ENCODE data around the gene INPP5E. TPM values are rescaled to one million over a fixed set of nuclear protein-coding genes. Genes with fewer than 3 reads are reported as not detected.

The INPP5E gene
- total RNA-seq, 1 experiment from 2014 or later: 10.7 TPM

DNA sequence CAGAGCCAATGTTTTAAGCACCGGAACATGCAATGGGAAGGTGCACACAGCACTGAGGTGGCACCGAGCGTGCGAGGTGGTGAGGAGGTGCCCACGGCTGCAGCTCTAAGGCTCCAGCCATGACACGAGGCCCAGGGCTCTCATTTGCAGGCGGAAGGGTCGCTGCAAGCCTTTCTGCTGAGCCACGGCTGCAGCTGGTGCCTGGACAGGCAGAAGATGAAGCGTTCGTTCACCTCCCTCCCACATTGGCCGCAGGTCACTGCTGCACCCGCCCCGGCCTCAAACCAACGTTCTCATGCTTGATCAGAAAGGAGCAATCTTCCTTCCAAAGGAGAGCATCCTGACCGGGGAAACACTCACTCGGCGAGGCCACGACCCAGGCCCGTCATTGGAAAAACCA is 4.5 kb upstream of the INPP5E start:
- Histone ChIP-seq H3K27ac (ENCODE audit: low read length) (no peak overlapping the region), H3K9ac (ENCODE audit: low read length) (no peak overlapping the region), H3K79me2 (ENCODE audit: low read length) (peaks cover 4% of the 10 kb centered on the region; the same call in 1 of the 2 replicates), H3K27me3 (ENCODE audit: low read length) (no peaks in the 10 kb centered on the region), H2AFZ (ENCODE audit: low read length) (no peak overlapping the region), H3K4me1 (ENCODE audit: insufficient read depth, low read length) (no peaks in the 10 kb centered on the region; the same call in 1 of the 2 replicates), H3K36me3 (ENCODE audit: low read depth, low read length) (peaks cover 4% of the 10 kb centered on the region; the same call in 1 of the 2 replicates), H3F3A (ENCODE audit: low read length, unreplicated experiment) (no peaks in the 10 kb centered on the region), H3K4me2 (ENCODE audit: low read length) (no peak overlapping the region), H3K9me2 (replicated peaks; ENCODE audit: low read length) (no peaks in the 10 kb centered on the region), H3K9me3 (ENCODE audit: low read length) (no peaks in the 10 kb centered on the region), H3K4me3 (ENCODE audit: low read length) (no peak overlapping the region), H4K20me1 (ENCODE audit: low read length) (no peaks in the 10 kb centered on the region)
- CTCF ChIA-PET: no interaction called here
- intact Hi-C loops (cut with micrococcal nuclease): no loop called here
- DNase-seq: no peak
- no peak for ATAC-seq
- no TSS peak for BruUV-seq (replicated peaks)
- POLR2A ChIA-PET (ENCODE audit: unreplicated experiment): no interaction called here
- TF ChIP-seq, protein P1, sequence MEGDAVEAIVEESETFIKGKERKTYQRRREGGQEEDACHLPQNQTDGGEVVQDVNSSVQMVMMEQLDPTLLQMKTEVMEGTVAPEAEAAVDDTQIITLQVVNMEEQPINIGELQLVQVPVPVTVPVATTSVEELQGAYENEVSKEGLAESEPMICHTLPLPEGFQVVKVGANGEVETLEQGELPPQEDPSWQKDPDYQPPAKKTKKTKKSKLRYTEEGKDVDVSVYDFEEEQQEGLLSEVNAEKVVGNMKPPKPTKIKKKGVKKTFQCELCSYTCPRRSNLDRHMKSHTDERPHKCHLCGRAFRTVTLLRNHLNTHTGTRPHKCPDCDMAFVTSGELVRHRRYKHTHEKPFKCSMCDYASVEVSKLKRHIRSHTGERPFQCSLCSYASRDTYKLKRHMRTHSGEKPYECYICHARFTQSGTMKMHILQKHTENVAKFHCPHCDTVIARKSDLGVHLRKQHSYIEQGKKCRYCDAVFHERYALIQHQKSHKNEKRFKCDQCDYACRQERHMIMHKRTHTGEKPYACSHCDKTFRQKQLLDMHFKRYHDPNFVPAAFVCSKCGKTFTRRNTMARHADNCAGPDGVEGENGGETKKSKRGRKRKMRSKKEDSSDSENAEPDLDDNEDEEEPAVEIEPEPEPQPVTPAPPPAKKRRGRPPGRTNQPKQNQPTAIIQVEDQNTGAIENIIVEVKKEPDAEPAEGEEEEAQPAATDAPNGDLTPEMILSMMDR (conservative IDR thresholded peaks at IDR 0.05; ENCODE audit: low read depth, low read length): no peak
- TF ChIP-seq EZH2phosphoT487 (IDR thresholded peaks at IDR 0.05; ENCODE audit: borderline replicate concordance, low read length): no peak
- TF ChIP-seq EZH2 (IDR thresholded peaks at IDR 0.05; ENCODE audit: low read length, unreplicated experiment): no peak

- H3K27ac ChIP-seq (ENCODE audit: low read length): no peak overlapping the region
- H2AFZ ChIP-seq (ENCODE audit: low read length): no peak overlapping the region
- DNase-seq (no peak), ATAC-seq (no peak)
- no peak for TF ChIP-seq EZH2phosphoT487 (IDR thresholded peaks at IDR 0.05; ENCODE audit: borderline replicate concordance, low read length)
- TF ChIP-seq, protein P1 (conservative IDR thresholded peaks at IDR 0.05; ENCODE audit: low read depth, low read length): no peak
- TF ChIP-seq EZH2 (IDR thresholded peaks at IDR 0.05; ENCODE audit: low read length, unreplicated experiment): no peak
- H3K79me2 ChIP-seq (ENCODE audit: low read length): peaks cover 8% of the 10 kb centered on the region
- ChIA-PET CTCF (no interaction called here), POLR2A (ENCODE audit: unreplicated experiment) (no interaction called here)
- H3K4me3 ChIP-seq (ENCODE audit: low read length): no peak overlapping the region
- H3F3A ChIP-seq (ENCODE audit: low read length, unreplicated experiment): no peaks in the 10 kb centered on the region
- no peaks in the 10 kb centered on the region for H3K27me3 ChIP-seq (ENCODE audit: low read length)
- intact Hi-C loops (cut with micrococcal nuclease): no loop called here
- peaks cover 4% of the 10 kb centered on the region; the same call in 1 of the 2 replicates for H3K36me3 ChIP-seq (ENCODE audit: low read depth, low read length)
- H3K9ac ChIP-seq (ENCODE audit: low read length): no peak overlapping the region
- no peaks in the 10 kb centered on the region for H4K20me1 ChIP-seq (ENCODE audit: low read length)
- no peaks in the 10 kb centered on the region; the same call in 1 of the 2 replicates for H3K4me1 ChIP-seq (ENCODE audit: insufficient read depth, low read length)
- no peaks in the 10 kb centered on the region for H3K9me2 ChIP-seq (replicated peaks; ENCODE audit: low read length)
- no peak overlapping the region for H3K4me2 ChIP-seq (ENCODE audit: low read length)
- BruUV-seq (replicated peaks): no TSS peak
- H3K9me3 ChIP-seq (ENCODE audit: low read length): no peaks in the 10 kb centered on the region
Measured at GRCh38 chr9:136443687-136444086, 4.0 kb upstream of the INPP5E start.

- Histone ChIP-seq H4K20me1 (ENCODE audit: low read length) (no peaks in the 10 kb centered on the region), H3F3A (ENCODE audit: low read length, unreplicated experiment) (no peaks in the 10 kb centered on the region), H3K79me2 (ENCODE audit: low read length) (peaks cover 14% of the 10 kb centered on the region), H3K4me3 (ENCODE audit: low read length) (no peak overlapping the region), H3K36me3 (ENCODE audit: low read depth, low read length) (peaks cover 4% of the 10 kb centered on the region; the same call in 1 of the 2 replicates), H3K9me3 (ENCODE audit: low read length) (no peaks in the 10 kb centered on the region), H3K9me2 (replicated peaks; ENCODE audit: low read length) (no peaks in the 10 kb centered on the region), H2AFZ (ENCODE audit: low read length) (no peak overlapping the region), H3K4me1 (ENCODE audit: insufficient read depth, low read length) (no peaks in the 10 kb centered on the region; the same call in 1 of the 2 replicates), H3K27ac (ENCODE audit: low read length) (no peak overlapping the region), H3K4me2 (ENCODE audit: low read length) (no peak overlapping the region), H3K27me3 (ENCODE audit: low read length) (no peaks in the 10 kb centered on the region), H3K9ac (ENCODE audit: low read length) (no peak overlapping the region)
- intact Hi-C loops (cut with micrococcal nuclease): no loop called here
- DNase-seq (no peak), ATAC-seq (no peak)
- no TSS peak for BruUV-seq (replicated peaks)
- CTCF ChIA-PET: no interaction called here
- POLR2A ChIA-PET (ENCODE audit: unreplicated experiment): no interaction called here
- TF ChIP-seq, protein P1 (conservative IDR thresholded peaks at IDR 0.05; ENCODE audit: low read depth, low read length): no peak
- TF ChIP-seq EZH2 (IDR thresholded peaks at IDR 0.05; ENCODE audit: low read length, unreplicated experiment) (no peak), EZH2phosphoT487 (IDR thresholded peaks at IDR 0.05; ENCODE audit: borderline replicate concordance, low read length) (no peak)
Measured at GRCh38 chr9:136443087-136443486, 3.4 kb upstream of the INPP5E start.

Data from PC-3 (cell line).